ENCODE data around the gene F11.
"Not testable (repeated sequence)": the region's sequence is repeated elsewhere in the genome, so short reads cannot be mapped to it uniquely, and the experiment has no call there.

The F11 gene

GRCh38 chr4:186304866-186305505 lies 39.0 kb downstream of the F11 start:
- DNase-seq (ENCODE audit: insufficient read length, low spot score) (no peak), FAIRE-seq (no peak)
- no peak for TF ChIP-seq CTCF (IDR thresholded peaks at IDR 0.05; ENCODE audit: insufficient read depth, missing control alignments)

GRCh38 chr4:186307497-186307896 lies 41.5 kb downstream of the F11 start:
- TF ChIP-seq CTCF (IDR thresholded peaks at IDR 0.05; ENCODE audit: insufficient read depth, missing control alignments) = no peak
- DNase-seq (ENCODE audit: insufficient read length, low spot score) (no peak), FAIRE-seq (no peak)

GRCh38 chr4:186307916-186308315 lies 41.9 kb downstream of the F11 start:
- TF ChIP-seq CTCF (IDR thresholded peaks at IDR 0.05; ENCODE audit: insufficient read depth, missing control alignments) = no peak
- DNase-seq (ENCODE audit: insufficient read length, low spot score) = no peak
- FAIRE-seq = no peak

- no peak for TF ChIP-seq CTCF (IDR thresholded peaks at IDR 0.05; ENCODE audit: insufficient read depth, missing control alignments)
- DNase-seq (ENCODE audit: insufficient read length, low spot score) = no peak
- FAIRE-seq = no peak
These were observed 52.5 kb downstream of the F11 start for GRCh38 chr4:186318481-186318880.

GRCh38 chr4:186324660-186325059 lies 58.7 kb downstream of the F11 start:
- FAIRE-seq; DNase-seq (ENCODE audit: insufficient read length, low spot score): not testable (repeated sequence)

GRCh38 chr4:186326391-186326790 lies 60.4 kb downstream of the F11 start:
- DNase-seq (ENCODE audit: insufficient read length, low spot score) (no peak), FAIRE-seq (no peak)
- TF ChIP-seq CTCF (IDR thresholded peaks at IDR 0.05; ENCODE audit: insufficient read depth, missing control alignments) = no peak

- no peak for TF ChIP-seq CTCF (IDR thresholded peaks at IDR 0.05; ENCODE audit: insufficient read depth, missing control alignments)
- FAIRE-seq (no peak), DNase-seq (ENCODE audit: insufficient read length, low spot score) (no peak)
These were observed 63.4 kb downstream of the F11 start for GRCh38 chr4:186329372-186329771.

- TF ChIP-seq CTCF (IDR thresholded peaks at IDR 0.05; ENCODE audit: insufficient read depth, missing control alignments) = no peak
- DNase-seq (ENCODE audit: insufficient read length, low spot score) (no peak), FAIRE-seq (no peak)
These were observed 64.4 kb downstream of the F11 start for GRCh38 chr4:186330368-186330767.
